Central memory CD4-positive, alpha-beta T cell (primary cell): ENCODE data around the gene NSMF.
"Not testable (repeated sequence)": the region's sequence is repeated elsewhere in the genome, so short reads cannot be mapped to it uniquely, and the experiment has no call there.

Experiments used
- DNase-seq: peaks from one replicate; pipeline ENCODE4 v3.0.0; 2022

Gene NSMF

GRCh38 chr9:137410236-137410890, 48.8 kb downstream of the NSMF start:
- DNase-seq, result not testable (repeated sequence)

- DNase-seq, result no peak
These were observed 49.6 kb downstream of the NSMF start for GRCh38 chr9:137409515-137409914.

GRCh38 chr9:137408651-137409405, 50.3 kb downstream of the NSMF start:
- no peak for DNase-seq

- no peak for DNase-seq
These were observed 51.4 kb downstream of the NSMF start for GRCh38 chr9:137407590-137408300.

GRCh38 chr9:137406876-137407589, 52.1 kb downstream of the NSMF start:
- peak; percentile 51 for DNase-seq

- no peak for DNase-seq
These were observed 52.9 kb downstream of the NSMF start for GRCh38 chr9:137406085-137406760.

GRCh38 chr9:137405677-137406081, 53.5 kb downstream of the NSMF start:
- no peak for DNase-seq

- no peak for DNase-seq
These were observed 54.1 kb downstream of the NSMF start for GRCh38 chr9:137404961-137405567.

GRCh38 chr9:137403269-137403668, 55.9 kb downstream of the NSMF start:
- no peak for DNase-seq

- DNase-seq, result no peak
These were observed 56.4 kb downstream of the NSMF start for GRCh38 chr9:137402746-137403145.

- DNase-seq, result no peak
These were observed 60.3 kb downstream of the NSMF start for GRCh38 chr9:137398561-137399468.

GRCh38 chr9:137397675-137398423, 61.3 kb downstream of the NSMF start:
- DNase-seq, result no peak
